OCI-LY7 (cell line): ENCODE data around the gene GPD1. TPM values are rescaled to one million over a fixed set of nuclear protein-coding genes. Genes with fewer than 3 reads are reported as not detected.

ENCODE experiments used
- BruUV-seq: library from RNA; stranded (reverse); fragments of 400-500 nt; replicated peaks from 2 replicates; lab custom pipeline; 2021; lab: Mats Ljungman, UMichigan
- CTCF ChIA-PET: fragments of 300-600 bp; sonication (Branson Sonifier 250); formaldehyde crosslinking; loops from one replicate; lab custom pipeline; 2022; ENCODE audit warnings: antibody characterized with exemption; ENCODE audit not compliant: unreplicated experiment; lab: Charles Lee
- POLR2A ChIA-PET: fragments of 300-600 bp; sonication (Branson Sonifier 250); formaldehyde crosslinking; loops from one replicate; lab custom pipeline; 2022; ENCODE audit warnings: antibody characterized with exemption; lab: Charles Lee
- DNase-seq: peaks from one replicate; pipeline ENCODE4 v3.0.0-alpha.2; 2015; ENCODE audit warnings: low spot score
- H2AFZ ChIP-seq: fragments of 200-600 bp; sonication (generic), shearing (Covaris generic); 2 replicates; pipeline ENCODE4 v1.6.1; 2014; ENCODE audit warnings: mild to moderate bottlenecking, antibody characterized with exemption, low read length, moderate library complexity
- H3K27ac ChIP-seq: fragments of 200-600 bp; sonication (generic); 2 replicates; pipeline ENCODE4 v1.5.1; 2014; ENCODE audit warnings: mixed run types, low read depth, mild to moderate bottlenecking, moderate library complexity, low read length, inconsistent platforms; ENCODE audit not compliant: poor library complexity, severe bottlenecking
- H3K36me3 ChIP-seq: fragments of 200-600 bp; sonication (generic); 2 replicates; pipeline ENCODE4 v1.6.1; 2014; ENCODE audit warnings: mild to moderate bottlenecking, antibody characterized with exemption, low read length, moderate library complexity, mixed read lengths; ENCODE audit not compliant: insufficient read depth
- H3K4me1 ChIP-seq: fragments of 200-600 bp; sonication (generic); 2 replicates; pipeline ENCODE4 v1.5.1; 2014; ENCODE audit warnings: mild to moderate bottlenecking, low read length; ENCODE audit not compliant: insufficient read depth, poor library complexity, severe bottlenecking
- H3K4me2 ChIP-seq: fragments of 200-600 bp; sonication (generic); 2 replicates; pipeline ENCODE4 v1.6.1; 2014; ENCODE audit warnings: mild to moderate bottlenecking, low read length
- H3K4me3 ChIP-seq: fragments of 200-600 bp; sonication (generic); 2 replicates; pipeline ENCODE4 v1.5.1; 2014; ENCODE audit warnings: mild to moderate bottlenecking, low read depth, low read length; ENCODE audit not compliant: poor library complexity, severe bottlenecking
- H3K79me2 ChIP-seq: fragments of 200-600 bp; sonication (generic); 2 replicates; pipeline ENCODE4 v1.6.1; 2016; ENCODE audit warnings: low read depth, mild to moderate bottlenecking, low read length, moderate library complexity, mixed read lengths; ENCODE audit not compliant: insufficient read depth
- H3K9me2 ChIP-seq: fragments of 200-600 bp; sonication (generic); 2 replicates; pipeline ENCODE4 v1.6.1; 2016; ENCODE audit warnings: mild to moderate bottlenecking, low read length, mixed read lengths; ENCODE audit not compliant: insufficient read depth
- H3K9me3 ChIP-seq: fragments of 200-600 bp; sonication (generic); 2 replicates; pipeline ENCODE4 v1.6.1; 2014; ENCODE audit warnings: mild to moderate bottlenecking, mixed run types, low read length, mixed read lengths
- H4K20me1 ChIP-seq: fragments of 200-600 bp; sonication (generic); 2 replicates; pipeline ENCODE4 v1.6.1; 2014; ENCODE audit warnings: mild to moderate bottlenecking, antibody characterized with exemption, low read length, moderate library complexity, mixed read lengths; ENCODE audit not compliant: insufficient read depth
- EZH2phosphoT487 ChIP-seq: fragments of 200-600 bp; sonication (generic); IDR thresholded peaks from 2 replicates; pipeline ENCODE4 v1.6.1; 2018; ENCODE audit warnings: low read depth, borderline replicate concordance, mild to moderate bottlenecking, mixed run types, antibody characterized with exemption, low read length, moderate library complexity, mixed read lengths
- intact Hi-C: fragments of 100-400 bp; cut with micrococcal nuclease; formaldehyde crosslinking; loops from one replicate; pipeline ENCODE4 v1.10.0; 2022; ENCODE audit not compliant: unreplicated experiment
- total RNA-seq, 2 experiments: library from RNA; depleted of rRNA in 1 of 2; stranded (reverse); fragments of >200 nt in 1 of 2; shearing (Covaris generic) in 1 of 2; gene quantifications; 2 replicates each; pipeline ENCODE4 v1.2.3, GENCODE V29; 2014 to 2022
- TF ChIP-seq, protein P1 (sequence below): fragments of 200-600 bp; sonication (generic); conservative IDR thresholded peaks from 2 replicates; pipeline ENCODE4 v1.5.1; 2014; ENCODE audit warnings: mild to moderate bottlenecking, antibody characterized with exemption, low read length, moderate library complexity, mixed read lengths

GPD1 gene
- total RNA-seq, 2 experiments from 2014 or later = 0.47 to 1.2 TPM

- no peaks in the 10 kb centered on the region for H3K9me3 ChIP-seq
- no peaks in the 10 kb centered on the region for H3K9me2 ChIP-seq
- peaks cover 30% of the 10 kb centered on the region for H3K4me1 ChIP-seq
- no TSS peak for BruUV-seq
- no peak for DNase-seq
- POLR2A ChIA-PET = interaction anchor here (1.2 to 1.5 kb wide), 2 partner anchors 18 to 21 kb away, joined by 3 to 4 read pairs; no protein-coding TSS in a partner anchor
- H3K79me2 ChIP-seq = peaks cover 12% of the 10 kb centered on the region; the same call in 1 of the 2 replicates
- 0 out of 2 replicates have a peak, but pooled peaks cover 3% of the 10 kb centered on the region for H4K20me1 ChIP-seq
- H2AFZ ChIP-seq = no peak overlapping the region
- CTCF ChIA-PET = interaction anchor here (1.1 kb wide), 2 partner anchors 20 to 22 kb away, joined by 3 to 6 read pairs; partner anchors contain the start of gene COX14
- peaks cover 79% of the 10 kb centered on the region for H3K36me3 ChIP-seq
- H3K4me3 ChIP-seq = no peak overlapping the region
- intact Hi-C loops = loop anchor here (2.0 kb wide), 1 partner anchor 85 kb away; no protein-coding TSS in a partner anchor
- H3K27ac ChIP-seq = no peak overlapping the region
- TF ChIP-seq, protein P1, sequence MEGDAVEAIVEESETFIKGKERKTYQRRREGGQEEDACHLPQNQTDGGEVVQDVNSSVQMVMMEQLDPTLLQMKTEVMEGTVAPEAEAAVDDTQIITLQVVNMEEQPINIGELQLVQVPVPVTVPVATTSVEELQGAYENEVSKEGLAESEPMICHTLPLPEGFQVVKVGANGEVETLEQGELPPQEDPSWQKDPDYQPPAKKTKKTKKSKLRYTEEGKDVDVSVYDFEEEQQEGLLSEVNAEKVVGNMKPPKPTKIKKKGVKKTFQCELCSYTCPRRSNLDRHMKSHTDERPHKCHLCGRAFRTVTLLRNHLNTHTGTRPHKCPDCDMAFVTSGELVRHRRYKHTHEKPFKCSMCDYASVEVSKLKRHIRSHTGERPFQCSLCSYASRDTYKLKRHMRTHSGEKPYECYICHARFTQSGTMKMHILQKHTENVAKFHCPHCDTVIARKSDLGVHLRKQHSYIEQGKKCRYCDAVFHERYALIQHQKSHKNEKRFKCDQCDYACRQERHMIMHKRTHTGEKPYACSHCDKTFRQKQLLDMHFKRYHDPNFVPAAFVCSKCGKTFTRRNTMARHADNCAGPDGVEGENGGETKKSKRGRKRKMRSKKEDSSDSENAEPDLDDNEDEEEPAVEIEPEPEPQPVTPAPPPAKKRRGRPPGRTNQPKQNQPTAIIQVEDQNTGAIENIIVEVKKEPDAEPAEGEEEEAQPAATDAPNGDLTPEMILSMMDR = no peak
- TF ChIP-seq EZH2phosphoT487 = no peak
- no peak overlapping the region for H3K4me2 ChIP-seq
Observed at GRCh38 chr12:50089730-50090129, 14.1 kb upstream of the GPD1 start.

GRCh38 chr12:50090391-50090790 lies 13.4 kb upstream of the GPD1 start:
- CTCF ChIA-PET = interaction anchor here (1.1 kb wide), 1 partner anchor 22 kb away, joined by 3 read pairs; the partner anchor contains the start of gene COX14
- Histone ChIP-seq H3K36me3 (peaks cover 86% of the 10 kb centered on the region), H3K4me1 (peaks cover 30% of the 10 kb centered on the region), H3K9me2 (no peaks in the 10 kb centered on the region), H3K4me2 (no peak overlapping the region), H3K27ac (no peak overlapping the region), H2AFZ (no peak overlapping the region), H3K4me3 (no peak overlapping the region), H4K20me1 (0 out of 2 replicates have a peak, but pooled peaks cover 3% of the 10 kb centered on the region), H3K9me3 (no peaks in the 10 kb centered on the region), H3K79me2 (peaks cover 11% of the 10 kb centered on the region; the same call in 1 of the 2 replicates)
- BruUV-seq = no TSS peak
- intact Hi-C loops = no loop called here
- DNase-seq = no peak
- TF ChIP-seq EZH2phosphoT487 = no peak
- TF ChIP-seq, protein P1 = no peak
- POLR2A ChIA-PET = interaction anchor here (1.2 to 1.5 kb wide), 2 partner anchors 18 to 20 kb away, joined by 3 to 4 read pairs; no protein-coding TSS in a partner anchor

DNA sequence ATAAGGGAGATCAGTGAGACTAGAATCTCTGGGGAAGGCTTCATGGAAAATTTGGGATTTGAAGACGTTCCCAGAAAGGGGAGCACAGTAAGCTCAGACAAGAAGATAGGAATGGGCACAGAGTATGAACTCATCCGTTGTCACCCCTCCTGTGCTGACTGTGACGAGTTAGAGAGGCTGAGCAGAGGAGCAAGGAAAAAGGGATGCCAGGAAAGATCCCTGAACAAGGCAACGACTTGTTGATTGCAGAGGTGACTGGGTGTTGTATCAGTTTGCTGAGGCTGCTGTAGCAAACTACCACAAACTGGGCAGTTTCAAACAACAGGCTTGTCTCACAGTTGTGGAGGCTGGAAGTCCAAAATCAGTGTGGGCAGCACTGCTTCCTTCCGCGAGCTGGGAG lies 5.9 kb upstream of the GPD1 start:
- Histone ChIP-seq H3K4me1 (no peaks in the 10 kb centered on the region), H3K9me3 (no peaks in the 10 kb centered on the region), H3K9me2 (no peaks in the 10 kb centered on the region), H3K4me2 (no peak overlapping the region), H3K4me3 (no peak overlapping the region), H4K20me1 (no peaks in the 10 kb centered on the region), H2AFZ (no peak overlapping the region), H3K27ac (no peak overlapping the region), H3K79me2 (no peaks in the 10 kb centered on the region), H3K36me3 (peaks cover 86% of the 10 kb centered on the region)
- DNase-seq = no peak
- intact Hi-C loops = no loop called here
- POLR2A ChIA-PET = interaction anchor here (0.9 kb wide), 1 partner anchor 14 kb away, joined by 5 read pairs; no protein-coding TSS in a partner anchor
- no TSS peak for BruUV-seq
- CTCF ChIA-PET = no interaction called here
- TF ChIP-seq EZH2phosphoT487 = no peak
- TF ChIP-seq, protein P1 = no peak
